Measurements from ENCODE around the gene TMEM132D.
"Not testable (repeated sequence)": the region's sequence is repeated elsewhere in the genome, so short reads cannot be mapped to it uniquely, and the experiment has no call there.

Gene TMEM132D

DNA sequence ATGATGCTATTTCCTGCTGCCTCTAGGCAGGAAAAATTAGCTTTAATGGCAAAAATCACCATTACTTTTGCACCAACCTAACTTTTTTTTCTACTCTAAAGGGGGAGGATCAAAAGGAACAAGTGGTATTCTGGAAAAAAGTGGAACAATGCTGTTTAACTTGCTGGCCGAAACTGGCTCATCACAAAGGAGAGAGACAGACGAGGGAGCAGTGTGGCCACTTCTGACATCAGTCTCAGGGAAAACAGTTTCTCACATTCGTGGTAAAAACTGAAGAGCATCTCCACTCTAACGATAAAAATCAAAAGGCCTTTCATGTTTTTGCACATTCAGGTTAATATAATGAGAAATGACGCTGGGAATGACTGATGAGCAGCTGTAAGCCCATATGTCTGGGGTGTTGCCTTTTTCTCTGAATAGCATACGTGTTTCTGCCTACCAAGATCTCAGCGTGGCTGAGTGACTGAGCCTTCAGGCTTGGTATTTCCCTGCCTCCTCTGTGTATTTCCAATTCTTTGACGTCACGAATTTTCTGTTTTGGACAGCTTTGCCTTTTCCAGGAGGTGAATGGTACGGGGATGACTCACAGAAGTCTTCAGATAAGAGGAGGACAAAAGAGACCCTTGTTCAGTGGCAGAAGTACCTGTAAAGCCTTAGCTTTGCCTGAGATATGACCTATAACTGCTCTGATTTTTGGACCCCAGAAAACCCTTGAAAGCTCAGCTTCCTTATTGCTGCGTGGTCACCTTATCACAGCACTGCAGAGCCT, 691.8 kb downstream of the TMEM132D start:
- DNase-seq = no peak

- DNase-seq = no peak
These were observed 695.3 kb downstream of the TMEM132D start for GRCh38 chr12:129208566-129208965.

DNA sequence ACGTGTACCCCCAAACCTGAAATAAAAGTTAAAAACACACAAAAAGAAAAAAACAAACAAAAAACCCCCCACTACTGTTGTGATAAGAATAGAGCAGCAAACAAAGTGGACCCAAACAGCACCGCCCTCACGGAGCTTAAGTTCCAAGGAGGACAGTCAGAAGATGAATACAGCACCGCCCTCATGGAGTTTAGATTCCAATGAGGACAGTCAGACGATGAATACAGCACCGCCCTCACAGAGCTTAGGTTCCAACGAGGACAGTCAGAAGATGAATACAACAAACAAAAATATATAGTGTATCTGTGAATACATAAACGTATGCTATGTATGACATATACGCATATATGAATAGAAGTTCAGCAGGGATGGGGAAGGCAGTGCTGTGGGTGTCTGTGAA, 696.7 kb downstream of the TMEM132D start:
- DNase-seq = no peak

- no peak for DNase-seq
These were observed 700.4 kb downstream of the TMEM132D start for GRCh38 chr12:129203456-129203855.

- no peak for DNase-seq
These were observed 701.6 kb downstream of the TMEM132D start for GRCh38 chr12:129202109-129202814.

DNA sequence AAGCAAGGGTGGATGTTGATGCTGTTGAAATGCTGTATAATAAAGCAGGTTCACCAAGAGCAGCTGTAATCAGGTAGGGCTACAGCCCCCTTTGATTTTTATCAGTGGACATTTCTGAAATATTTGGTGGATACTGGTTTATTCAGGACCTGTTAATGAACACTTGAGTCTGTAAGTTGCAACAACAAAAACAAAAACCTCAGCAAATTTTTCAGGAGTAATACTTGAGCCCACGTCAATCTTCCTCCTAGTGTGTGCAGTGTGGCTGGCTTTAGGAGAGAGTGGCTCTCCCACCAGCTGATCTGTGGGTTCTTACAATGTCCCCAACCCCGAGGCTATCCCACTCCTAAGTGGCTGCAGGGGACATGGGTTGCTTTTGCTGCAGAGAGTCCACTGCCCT, 702.8 kb downstream of the TMEM132D start:
- no peak for DNase-seq

DNA sequence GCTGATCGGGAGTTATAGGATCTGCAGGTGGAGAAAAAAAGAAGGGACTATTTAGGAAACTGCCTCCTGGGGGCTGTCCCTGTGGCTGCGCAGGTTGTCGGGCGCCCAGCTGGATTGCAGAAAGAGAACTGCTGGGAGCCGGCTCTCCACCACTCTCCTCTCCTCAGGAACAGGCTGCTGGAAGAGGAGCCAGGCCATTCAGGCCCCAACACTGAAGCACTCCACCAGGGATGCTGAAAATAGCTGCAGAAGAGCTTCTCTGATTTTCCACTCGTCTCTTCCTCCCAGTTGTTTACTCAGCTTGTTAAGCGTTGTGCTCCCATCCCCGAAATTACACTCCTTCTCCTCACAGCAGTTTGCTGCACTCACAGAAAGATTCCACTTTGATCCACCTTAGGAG, 703.2 kb downstream of the TMEM132D start:
- no peak for DNase-seq

DNA sequence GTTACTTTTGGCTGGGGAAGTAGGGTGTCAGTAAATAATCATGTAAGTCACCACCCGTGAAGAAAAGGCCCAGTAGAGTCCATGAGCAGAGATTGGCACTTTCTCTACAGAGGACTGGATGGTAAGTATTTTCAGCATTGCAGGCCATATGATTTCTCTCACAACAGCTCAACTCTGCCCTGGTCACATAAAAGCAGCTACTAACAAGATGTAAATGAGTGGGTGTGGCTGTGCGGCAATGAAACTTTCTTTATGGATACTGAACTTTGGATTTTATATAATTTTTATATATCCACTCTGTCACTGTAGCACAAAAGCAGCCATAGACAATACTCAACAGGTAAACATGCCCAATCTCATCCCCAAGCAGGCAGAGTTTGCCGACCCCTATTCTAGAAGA, 706.9 kb downstream of the TMEM132D start:
- DNase-seq = no peak

DNA sequence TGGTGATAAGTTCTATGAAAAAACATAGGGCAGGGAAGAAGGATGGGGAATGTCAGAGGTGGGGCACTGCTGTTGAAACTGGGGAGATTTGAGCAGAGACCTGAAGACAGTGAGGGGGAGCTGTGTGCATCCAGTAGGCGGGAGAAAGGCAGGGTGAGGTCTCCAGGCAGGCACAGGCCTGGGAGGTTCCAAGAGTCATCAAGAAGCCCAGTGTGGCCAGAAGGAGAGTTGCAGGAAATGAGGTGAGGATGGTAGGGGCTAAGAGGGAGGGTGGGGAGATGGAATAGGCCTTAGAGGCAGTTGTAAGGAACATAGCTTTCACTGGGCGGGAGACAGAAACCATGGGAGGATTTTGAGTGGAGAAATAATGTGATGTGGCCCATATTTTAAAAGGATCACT, 708.7 kb downstream of the TMEM132D start:
- no peak for DNase-seq

GRCh38 chr12:129193263-129193871, 710.5 kb downstream of the TMEM132D start:
- DNase-seq = no peak

DNA sequence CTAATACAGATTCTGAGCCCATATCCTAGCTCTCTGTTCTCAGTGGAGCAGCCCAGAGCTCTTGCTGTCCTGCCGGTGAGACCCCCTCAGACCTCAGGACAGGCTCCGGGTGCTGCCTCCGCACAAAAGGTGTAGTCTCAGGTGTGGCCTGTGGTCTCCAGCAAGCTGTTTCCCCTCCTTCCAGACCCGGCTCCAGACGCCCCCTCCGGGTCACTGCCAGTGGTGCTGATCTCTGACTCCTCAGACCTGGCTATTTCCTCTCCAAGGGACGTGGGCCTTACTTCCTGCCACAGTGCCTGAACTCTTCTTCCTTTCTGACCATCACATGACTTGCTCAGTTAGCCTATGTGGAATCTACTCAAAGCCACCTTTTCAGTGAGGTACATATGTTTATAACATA, 713.0 kb downstream of the TMEM132D start:
- DNase-seq = no peak

DNA sequence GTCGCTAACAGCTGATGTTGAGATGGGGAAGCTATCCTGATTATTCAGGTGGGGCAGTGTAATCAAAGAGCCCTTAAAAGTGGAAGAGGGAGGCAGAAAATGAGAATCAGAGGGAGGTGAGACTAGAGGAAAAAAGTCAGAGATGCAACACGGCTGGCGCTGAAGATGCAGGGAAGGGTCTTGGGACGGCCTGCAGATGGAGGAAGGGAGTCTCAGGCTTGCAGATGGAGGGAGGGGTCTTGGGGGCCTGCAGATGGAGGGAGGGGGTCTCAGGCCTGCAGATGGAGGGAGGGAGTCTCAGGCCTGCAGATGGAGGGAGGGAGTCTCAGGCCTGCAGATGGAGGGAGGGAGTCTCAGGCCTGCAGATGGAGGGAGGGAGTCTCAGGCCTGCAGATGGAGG, 713.9 kb downstream of the TMEM132D start:
- not testable (repeated sequence) for DNase-seq

- no peak for DNase-seq
These were observed 716.9 kb downstream of the TMEM132D start for GRCh38 chr12:129186952-129187351.

- no peak for DNase-seq
These were observed 718.0 kb downstream of the TMEM132D start for GRCh38 chr12:129185855-129186254.

DNA sequence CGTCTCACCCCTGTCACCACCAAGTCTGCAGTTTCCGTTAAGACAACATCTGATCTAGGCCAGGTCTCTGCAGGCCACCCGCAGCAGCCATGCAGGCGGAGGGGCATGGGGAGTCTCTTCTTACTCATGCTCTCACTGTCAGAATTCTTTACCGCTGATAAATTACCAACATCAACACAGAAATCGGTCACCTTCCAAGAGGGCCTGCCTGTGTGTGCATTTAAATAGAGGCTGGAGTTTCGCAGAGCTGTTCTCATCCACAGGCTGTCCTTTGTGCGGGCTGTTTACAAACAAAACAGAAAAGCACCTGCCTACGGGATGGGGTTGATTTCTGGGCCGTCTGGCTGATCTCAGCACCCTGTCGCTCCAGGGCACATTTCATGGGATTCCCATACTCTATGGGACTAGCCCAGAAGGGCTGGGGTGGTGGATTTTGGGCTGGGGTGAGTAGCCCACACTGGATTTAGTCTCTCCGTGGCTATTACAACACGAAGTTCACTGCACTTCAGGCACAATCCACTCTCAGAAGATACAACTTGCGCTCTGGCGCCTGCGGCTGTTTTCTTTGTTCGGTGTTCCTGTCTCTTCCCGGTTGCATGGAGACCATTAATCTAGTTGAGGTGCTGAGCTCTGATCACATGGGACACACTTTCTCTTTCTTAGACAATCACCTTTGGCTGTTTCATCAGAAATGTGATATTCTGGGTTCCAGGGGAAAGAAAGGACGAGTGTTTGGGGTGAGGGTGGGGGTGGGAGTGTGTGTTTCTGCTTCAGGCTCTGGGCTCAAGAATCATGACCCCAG, 719.5 kb downstream of the TMEM132D start:
- DNase-seq = no peak

DNA sequence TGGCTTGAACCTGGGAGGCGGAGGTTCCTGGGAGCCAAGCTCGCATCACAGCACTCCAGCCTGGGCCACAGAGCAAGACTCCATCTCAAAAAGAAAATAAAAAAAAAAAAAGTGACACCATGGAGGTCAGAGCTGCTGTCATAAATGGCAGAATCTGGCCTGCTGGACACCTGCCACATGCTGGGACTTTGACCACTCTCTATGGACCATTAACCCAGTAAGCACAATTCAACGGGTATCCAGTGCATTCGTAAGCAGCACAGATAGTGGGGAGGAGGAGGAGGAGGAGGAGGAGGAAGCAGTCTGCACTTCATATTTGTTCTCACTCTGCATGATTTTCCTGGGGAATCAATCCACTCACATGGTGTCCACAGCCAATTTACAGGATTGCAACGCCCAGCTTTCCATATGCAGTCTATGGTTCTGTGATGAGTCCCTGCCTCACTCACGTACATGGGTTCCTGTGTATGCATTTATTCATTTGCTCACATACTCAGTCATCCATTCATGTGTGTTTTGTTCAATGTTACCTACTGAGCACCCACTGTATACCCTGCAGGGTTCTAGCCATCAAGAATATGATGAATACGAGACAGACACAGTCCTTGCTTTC, 723.8 kb downstream of the TMEM132D start:
- DNase-seq = no peak

DNA sequence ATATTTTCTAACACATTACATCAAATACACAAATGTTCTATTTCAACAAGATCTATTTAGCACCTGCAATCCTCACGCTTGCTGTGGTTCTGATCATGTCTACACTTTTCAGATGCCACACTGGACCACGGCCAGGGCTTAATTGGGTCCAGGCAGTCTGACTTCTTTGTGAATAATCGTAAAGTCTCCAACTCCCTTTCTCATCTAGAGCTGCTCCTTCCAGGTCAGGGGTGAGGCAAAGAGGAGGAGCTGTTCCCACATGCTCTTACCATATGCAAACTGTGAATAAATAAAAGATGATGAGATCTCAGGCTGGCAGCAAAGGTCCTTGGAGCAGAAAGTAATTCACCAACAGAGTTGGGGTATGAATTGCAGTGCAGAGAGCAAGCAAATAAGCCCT, 733.9 kb downstream of the TMEM132D start:
- no peak for DNase-seq

GRCh38 chr12:129163861-129164260, 740.0 kb downstream of the TMEM132D start:
- DNase-seq = no peak

GRCh38 chr12:129163461-129163860, 740.4 kb downstream of the TMEM132D start:
- DNase-seq = no peak

- no peak for DNase-seq
These were observed 741.0 kb downstream of the TMEM132D start for GRCh38 chr12:129162805-129163204.

- no peak for DNase-seq
These were observed 742.3 kb downstream of the TMEM132D start for GRCh38 chr12:129161511-129161910.

DNA sequence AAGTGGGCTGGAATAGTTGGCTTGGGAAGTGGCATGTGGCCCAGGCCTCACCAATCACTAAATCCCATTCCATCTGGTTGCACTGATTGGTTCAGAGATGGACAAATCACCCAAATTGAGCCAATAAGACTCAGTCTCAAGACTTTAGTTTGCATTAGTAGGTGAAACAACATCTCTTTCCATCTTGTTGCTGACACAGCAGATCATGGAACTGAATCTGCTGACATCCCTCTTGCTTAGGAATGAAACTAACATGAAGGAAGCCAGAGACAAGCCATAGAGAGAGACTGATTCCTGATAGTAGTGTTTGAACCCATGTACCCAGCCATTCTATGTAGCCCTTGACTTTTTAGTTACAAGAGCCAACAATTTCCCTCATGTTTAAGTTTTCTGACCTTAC, 743.5 kb downstream of the TMEM132D start:
- DNase-seq = no peak

Data from NCI-H226 (cell line).